Activated T-helper 17 cell treated with anti-CD3 and anti-CD28 coated beads, Interleukin-2, amount 50 U/mL, for 72 hours (primary cell): ENCODE results near the gene LAMTOR3. TPM values are rescaled to one million over a fixed set of nuclear protein-coding genes. Genes with fewer than 3 reads are reported as not detected.

Source experiments
- ATAC-seq: fragments of 150-1000 bp; cut with Tn5 transposase; replicated peaks from 2 replicates; pipeline ENCODE4 v1.10.0; 2021; ENCODE audit warnings: mild to moderate bottlenecking, moderate library complexity
- H3K27ac Mint-ChIP-seq: one replicate; pipeline ENCODE4 v1.8.0; 2022; ENCODE audit warnings: mixed read lengths
- H3K27me3 Mint-ChIP-seq: one replicate; pipeline ENCODE4 v1.8.0; 2022; ENCODE audit warnings: mixed read lengths
- H3K36me3 Mint-ChIP-seq: one replicate; pipeline ENCODE4 v1.8.0; 2022; ENCODE audit warnings: low read depth, mild to moderate bottlenecking, mixed read lengths
- H3K4me1 Mint-ChIP-seq: one replicate; pipeline ENCODE4 v1.8.0; 2022; ENCODE audit warnings: mixed read lengths
- H3K4me3 Mint-ChIP-seq: one replicate; pipeline ENCODE4 v1.8.0; 2022; ENCODE audit warnings: mild to moderate bottlenecking, mixed read lengths
- H3K9me3 Mint-ChIP-seq: one replicate; pipeline ENCODE4 v1.8.0; 2022; ENCODE audit warnings: mixed read lengths
- total RNA-seq, 2 donors: library from RNA; stranded (reverse); gene quantifications; one replicate each; pipeline ENCODE4 v1.2.3, GENCODE V29; 2022

Gene LAMTOR3, protein sequence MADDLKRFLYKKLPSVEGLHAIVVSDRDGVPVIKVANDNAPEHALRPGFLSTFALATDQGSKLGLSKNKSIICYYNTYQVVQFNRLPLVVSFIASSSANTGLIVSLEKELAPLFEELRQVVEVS
- 10 to 100 TPM; 31.6 to 31.9 TPM for total RNA-seq

DNA sequence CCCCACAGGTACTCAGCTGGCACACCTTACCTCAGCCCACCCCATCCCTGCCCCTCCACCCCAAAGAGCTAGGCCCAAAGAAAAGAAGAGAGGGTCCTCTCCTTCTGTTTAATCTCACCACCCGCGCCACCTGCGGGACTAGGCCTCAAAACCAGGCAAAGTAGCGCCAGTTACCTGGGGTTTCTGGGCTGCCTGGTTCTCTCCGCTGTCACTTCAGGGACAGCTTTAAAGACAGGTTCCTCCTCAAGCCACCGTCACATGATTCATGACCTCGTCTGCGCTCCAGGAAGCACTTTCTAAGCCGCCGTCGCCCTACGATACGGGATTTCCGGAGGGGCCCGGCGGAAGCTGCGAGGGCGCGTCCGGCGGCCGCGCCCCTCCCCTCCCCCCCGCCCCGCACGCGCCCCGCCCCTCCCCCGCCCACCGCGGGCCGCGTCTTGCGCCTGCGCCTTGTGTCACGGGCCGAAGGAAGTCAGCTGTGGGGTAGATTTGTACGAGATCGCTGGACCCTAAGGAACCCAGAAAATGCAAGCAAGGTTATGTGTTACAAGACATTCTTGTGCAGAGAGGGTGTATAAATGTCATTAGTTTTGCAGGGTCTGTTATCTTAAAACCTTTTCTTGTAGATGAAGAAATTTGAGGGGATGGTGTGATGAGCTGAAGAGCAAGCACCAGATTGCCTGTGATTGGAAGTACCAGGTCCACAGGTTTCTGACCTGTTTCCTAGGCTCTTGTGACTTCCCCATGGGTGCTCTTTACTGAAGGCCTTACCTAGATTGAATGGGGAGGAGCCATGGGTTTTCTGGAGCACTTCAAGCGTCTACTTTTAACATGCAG is at the start of gene LAMTOR3:
Gene LAMTOR3, minus strand, starts transcription at position 267 of the 837 bp plus-strand sequence. CDS start 464 bp downstream, outside the sequence.
- no peaks in the 10 kb centered on the region for H3K27me3 Mint-ChIP-seq

DNA sequence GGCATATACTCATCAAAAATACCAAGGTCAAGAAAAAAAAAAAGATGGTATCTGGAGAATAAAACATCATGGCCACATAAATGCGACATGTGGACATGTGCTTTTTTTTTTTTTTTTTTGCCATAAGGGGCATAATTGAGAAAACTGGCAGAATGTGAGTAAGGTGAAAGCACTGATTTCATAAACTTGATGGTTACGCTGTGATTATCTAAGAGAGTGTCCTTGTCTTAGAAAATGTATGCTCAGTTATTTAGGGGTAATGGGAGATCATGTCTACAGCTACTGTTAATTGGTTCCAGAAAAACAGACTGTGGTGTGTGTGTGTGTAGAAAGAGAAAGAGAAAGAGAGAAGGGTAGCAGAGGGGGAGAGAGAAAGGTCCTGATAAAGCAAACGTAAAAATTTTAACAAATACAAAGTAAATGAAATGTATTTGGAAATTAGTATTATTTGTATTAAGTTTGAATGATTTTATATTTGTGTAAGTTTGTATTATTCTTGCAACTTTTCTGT is 44.1 kb upstream of the LAMTOR3 start:
- H3K36me3 Mint-ChIP-seq, result peaks cover 69% of the 10 kb centered on the region
- no peak for ATAC-seq
- no peaks in the 10 kb centered on the region for H3K27me3 Mint-ChIP-seq
- H3K4me3 Mint-ChIP-seq, result no peak overlapping the region
- H3K9me3 Mint-ChIP-seq, result no peaks in the 10 kb centered on the region
- no peak overlapping the region for H3K27ac Mint-ChIP-seq
- peaks cover 17% of the 10 kb centered on the region for H3K4me1 Mint-ChIP-seq

More for the DNA sequence above, at the start of gene LAMTOR3:
- H3K4me3 Mint-ChIP-seq, result peak within 1 kb of the TSS; percentile 96
- peak; percentile 100 for ATAC-seq
- H3K27ac Mint-ChIP-seq, result peak within 1 kb of the TSS; percentile 98
- peaks cover 26% of the 10 kb centered on the region for H3K4me1 Mint-ChIP-seq
- no peaks in the 10 kb centered on the region for H3K9me3 Mint-ChIP-seq
- peaks cover 28% of the 10 kb centered on the region for H3K36me3 Mint-ChIP-seq

DNA sequence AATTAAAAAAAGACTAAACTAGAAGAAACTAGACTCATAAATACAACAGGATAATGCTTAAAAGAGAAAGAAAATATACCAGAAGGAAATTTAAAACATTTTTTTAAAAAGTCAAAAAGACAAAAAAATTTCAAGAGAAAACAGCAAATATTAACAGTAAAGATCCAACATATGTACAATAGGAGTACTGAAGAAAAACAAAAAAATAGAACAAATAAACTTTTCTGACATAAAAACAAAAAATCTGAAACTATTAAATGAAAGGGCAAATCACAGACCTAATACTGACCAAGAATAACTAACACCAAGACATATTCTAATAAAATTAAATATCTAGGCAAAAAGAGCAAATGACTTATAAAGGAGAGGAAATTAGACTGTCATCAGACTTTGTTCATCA is 40.7 kb upstream of the LAMTOR3 start:
- H3K27ac Mint-ChIP-seq, result no peak overlapping the region
- H3K4me1 Mint-ChIP-seq, result peaks cover 14% of the 10 kb centered on the region
- peaks cover 71% of the 10 kb centered on the region for H3K36me3 Mint-ChIP-seq
- no peaks in the 10 kb centered on the region for H3K27me3 Mint-ChIP-seq
- H3K9me3 Mint-ChIP-seq, result no peaks in the 10 kb centered on the region
- H3K4me3 Mint-ChIP-seq, result no peak overlapping the region
- no peak for ATAC-seq

DNA sequence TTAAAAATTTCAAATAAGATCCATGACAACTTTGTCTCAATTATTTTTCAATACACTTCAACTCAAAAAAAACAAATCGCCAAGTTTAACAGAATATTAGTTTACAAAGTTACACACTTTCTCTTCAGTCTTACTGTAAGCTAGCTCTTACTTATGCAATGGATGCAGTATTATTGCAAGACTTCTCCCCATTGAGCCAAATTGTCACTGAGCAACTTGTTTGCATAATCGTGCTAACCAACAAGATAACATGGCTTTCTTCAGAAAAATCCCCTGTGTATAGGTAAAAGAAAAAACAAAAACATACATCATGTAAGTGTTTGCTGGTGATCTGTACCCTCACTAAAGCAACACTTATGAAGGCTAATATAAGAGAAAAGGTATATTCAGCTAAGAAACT is 33.3 kb upstream of the LAMTOR3 start:
- H3K4me1 Mint-ChIP-seq, result peaks cover 16% of the 10 kb centered on the region
- H3K9me3 Mint-ChIP-seq, result no peaks in the 10 kb centered on the region
- no peak for ATAC-seq
- no peak overlapping the region for H3K27ac Mint-ChIP-seq
- no peaks in the 10 kb centered on the region for H3K27me3 Mint-ChIP-seq
- H3K4me3 Mint-ChIP-seq, result no peak overlapping the region
- peaks cover 80% of the 10 kb centered on the region for H3K36me3 Mint-ChIP-seq

DNA sequence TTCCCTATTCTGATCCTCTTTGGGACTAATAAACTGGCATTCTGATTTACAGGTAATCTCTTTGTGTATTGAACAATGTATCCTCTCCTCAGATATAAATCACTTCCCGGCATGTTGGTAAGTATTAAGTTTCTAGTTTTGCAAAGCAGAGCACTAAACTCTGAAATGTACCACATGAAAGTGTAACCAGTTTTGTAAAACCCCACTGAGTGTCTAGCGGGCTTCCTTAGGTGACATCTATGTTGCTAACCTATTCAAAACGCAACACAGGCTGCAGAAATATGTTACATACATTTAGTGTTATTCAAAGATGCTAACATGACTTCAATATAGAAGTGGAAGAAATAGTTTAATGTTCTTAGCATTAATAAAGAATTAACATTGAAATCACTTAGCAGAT is 26.9 kb upstream of the LAMTOR3 start:
- Mint-ChIP-seq H3K27ac (peak overlapping the region; percentile 7), H3K27me3 (no peaks in the 10 kb centered on the region), H3K36me3 (peaks cover 75% of the 10 kb centered on the region), H3K4me3 (peak overlapping the region; percentile 1), H3K4me1 (peaks cover 11% of the 10 kb centered on the region), H3K9me3 (no peaks in the 10 kb centered on the region)
- ATAC-seq, result peak; percentile 54

DNA sequence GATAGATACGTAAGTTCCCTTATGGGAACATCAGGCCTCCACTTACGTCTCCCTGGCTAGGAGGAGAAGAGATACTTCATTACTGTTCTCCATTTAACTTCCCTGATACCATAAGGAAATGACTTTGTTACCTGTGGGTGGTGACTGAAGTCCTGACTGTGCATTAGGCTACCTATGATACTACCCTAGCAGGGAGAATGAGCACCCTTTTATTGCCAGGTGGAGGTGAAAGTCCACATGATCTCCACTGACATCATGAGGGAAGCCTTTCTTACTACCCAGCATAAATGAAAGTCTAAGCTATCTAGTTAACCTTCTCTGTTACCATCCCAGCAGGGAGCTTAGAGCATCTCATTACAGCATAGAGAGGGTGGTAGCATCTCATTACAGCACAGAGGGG is 24.4 kb upstream of the LAMTOR3 start:
- ATAC-seq, result no peak
- Mint-ChIP-seq H3K9me3 (no peaks in the 10 kb centered on the region), H3K36me3 (peaks cover 78% of the 10 kb centered on the region), H3K27ac (peak overlapping the region; percentile 28), H3K27me3 (no peaks in the 10 kb centered on the region), H3K4me1 (peaks cover 12% of the 10 kb centered on the region), H3K4me3 (no peak overlapping the region)

DNA sequence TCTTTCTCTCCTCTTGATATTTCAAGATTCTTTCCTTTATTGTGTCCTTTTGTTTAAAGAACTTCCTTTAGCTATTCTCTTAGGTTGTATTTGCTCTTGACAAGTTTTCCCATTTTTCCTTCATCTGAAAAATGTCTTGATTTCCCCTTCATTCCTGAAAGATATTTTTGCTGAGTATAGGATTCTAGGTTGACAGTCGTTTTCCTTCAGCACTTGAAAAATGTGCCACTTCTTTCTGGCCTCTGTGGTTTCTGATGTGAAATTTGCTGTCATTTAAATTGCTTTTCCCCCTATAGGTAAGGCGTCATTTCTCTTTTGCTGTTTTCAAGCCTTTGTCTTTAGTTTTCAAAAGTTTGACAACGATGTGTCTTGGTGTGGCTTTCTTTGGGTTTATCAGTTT is 23.3 kb upstream of the LAMTOR3 start:
- peaks cover 12% of the 10 kb centered on the region for H3K4me1 Mint-ChIP-seq
- no peak overlapping the region for H3K27ac Mint-ChIP-seq
- H3K9me3 Mint-ChIP-seq, result no peaks in the 10 kb centered on the region
- no peak overlapping the region for H3K4me3 Mint-ChIP-seq
- H3K27me3 Mint-ChIP-seq, result no peaks in the 10 kb centered on the region
- ATAC-seq, result no peak
- H3K36me3 Mint-ChIP-seq, result peaks cover 77% of the 10 kb centered on the region

DNA sequence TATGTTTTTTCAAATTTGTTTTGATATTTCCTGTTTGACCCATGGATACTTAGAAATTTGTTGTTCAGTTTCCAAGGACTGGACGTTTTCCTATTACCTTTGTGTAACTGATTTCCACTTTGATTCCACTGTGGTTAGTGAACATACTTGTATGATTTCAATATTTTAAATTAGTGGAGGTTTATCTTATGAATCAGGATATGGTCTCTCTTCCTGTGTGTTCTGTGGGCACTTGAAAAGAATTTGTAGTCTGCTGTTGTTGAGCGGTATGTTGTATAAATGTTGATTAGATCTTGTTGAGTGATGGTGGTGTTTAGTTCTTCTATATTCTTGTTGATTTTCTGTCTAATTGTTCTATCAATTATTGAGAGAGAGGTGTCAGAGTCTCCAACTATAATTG is 21.2 kb upstream of the LAMTOR3 start:
- peaks cover 5% of the 10 kb centered on the region for H3K4me1 Mint-ChIP-seq
- no peaks in the 10 kb centered on the region for H3K27me3 Mint-ChIP-seq
- H3K4me3 Mint-ChIP-seq, result no peak overlapping the region
- no peaks in the 10 kb centered on the region for H3K9me3 Mint-ChIP-seq
- no peak for ATAC-seq
- H3K27ac Mint-ChIP-seq, result no peak overlapping the region
- H3K36me3 Mint-ChIP-seq, result peaks cover 81% of the 10 kb centered on the region

DNA sequence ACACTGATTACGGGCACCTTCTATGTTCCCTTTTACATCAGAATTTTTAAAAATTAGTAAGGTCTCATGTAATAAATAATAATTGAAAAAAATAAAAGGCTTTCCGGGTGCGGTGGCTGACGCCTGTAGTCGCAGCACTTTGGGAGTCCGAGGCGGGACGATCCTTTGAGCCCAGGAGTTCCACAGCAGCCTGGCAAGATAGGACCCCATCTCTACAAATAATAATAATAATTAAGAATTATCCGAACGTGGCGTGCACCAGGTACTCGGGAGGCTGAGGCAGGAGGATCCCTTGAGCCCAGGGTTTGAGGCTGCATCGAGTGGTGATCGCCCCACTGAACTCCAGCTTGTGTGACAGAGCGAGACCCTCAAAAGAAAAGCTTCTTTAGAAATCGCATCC is 771 bp upstream of the LAMTOR3 start:
- Mint-ChIP-seq H3K4me3 (peak overlapping the region; percentile 96), H3K27me3 (no peaks in the 10 kb centered on the region), H3K9me3 (no peaks in the 10 kb centered on the region), H3K27ac (peak overlapping the region; percentile 98), H3K36me3 (peaks cover 29% of the 10 kb centered on the region), H3K4me1 (peaks cover 26% of the 10 kb centered on the region)
- no peak for ATAC-seq

DNA sequence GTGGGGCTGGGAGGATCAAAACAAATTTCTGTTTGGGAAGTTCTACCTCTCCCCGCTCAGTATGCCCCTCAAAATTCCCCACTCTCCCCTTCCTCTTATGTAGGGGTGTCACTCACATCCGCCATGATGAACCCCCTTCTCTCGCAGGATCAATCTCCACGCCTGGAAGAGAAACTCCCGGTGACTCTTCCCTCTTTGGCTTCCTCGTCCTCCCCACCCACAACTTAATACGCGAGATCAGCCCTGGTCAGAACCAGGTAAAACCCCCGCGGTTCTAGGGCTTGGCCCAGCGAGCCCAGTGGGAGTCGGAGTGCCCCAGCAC is 427 bp downstream of the LAMTOR3 start:
- Mint-ChIP-seq H3K27ac (peak overlapping the region; percentile 98), H3K27me3 (no peaks in the 10 kb centered on the region), H3K4me3 (peak overlapping the region; percentile 96), H3K36me3 (peaks cover 31% of the 10 kb centered on the region), H3K4me1 (peaks cover 26% of the 10 kb centered on the region), H3K9me3 (no peaks in the 10 kb centered on the region)
- ATAC-seq, result no peak

DNA sequence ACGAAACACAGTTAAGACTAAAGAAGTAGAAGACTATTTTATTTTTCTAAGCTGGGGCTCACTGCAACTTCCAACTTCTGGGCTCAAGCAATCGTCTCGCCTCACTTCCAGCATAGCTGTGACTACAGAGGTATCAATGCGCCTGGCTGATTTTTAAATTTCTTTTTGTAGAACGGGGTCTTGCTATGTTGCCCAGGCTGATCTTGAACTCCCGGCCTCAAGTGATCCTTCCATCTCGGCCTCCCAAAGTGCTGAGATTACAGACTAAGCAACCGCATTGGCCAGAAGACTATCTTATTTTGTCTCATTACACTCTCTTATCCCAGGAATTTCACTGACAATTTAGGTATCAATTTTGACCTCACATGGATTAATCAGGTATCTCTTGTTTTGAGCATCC is 1.2 kb downstream of the LAMTOR3 start:
- Mint-ChIP-seq H3K36me3 (peaks cover 36% of the 10 kb centered on the region), H3K4me3 (peak overlapping the region; percentile 96), H3K4me1 (peaks cover 26% of the 10 kb centered on the region), H3K27ac (peak overlapping the region; percentile 98), H3K27me3 (no peaks in the 10 kb centered on the region), H3K9me3 (no peaks in the 10 kb centered on the region)
- no peak for ATAC-seq

DNA sequence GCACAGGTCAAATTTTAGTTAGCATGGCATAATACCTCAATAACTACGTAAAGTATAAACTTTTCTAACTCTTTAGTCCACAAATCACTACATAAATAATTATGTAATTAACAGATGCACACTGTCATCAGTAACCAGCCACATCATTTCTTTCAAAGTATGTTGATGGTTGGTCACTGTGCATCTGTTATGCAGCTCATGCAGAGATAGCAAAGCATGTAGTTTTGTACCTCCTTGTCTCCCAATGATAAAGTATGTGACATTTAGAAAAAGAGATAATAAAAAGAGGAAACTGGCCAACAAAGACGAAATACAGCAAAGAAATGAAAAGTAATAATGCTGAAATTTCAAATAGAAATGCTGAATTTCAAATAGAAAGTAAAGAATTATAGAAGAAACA is 2.9 kb downstream of the LAMTOR3 start:
- H3K4me1 Mint-ChIP-seq, result peaks cover 26% of the 10 kb centered on the region
- no peaks in the 10 kb centered on the region for H3K27me3 Mint-ChIP-seq
- H3K27ac Mint-ChIP-seq, result no peak overlapping the region
- H3K36me3 Mint-ChIP-seq, result peaks cover 51% of the 10 kb centered on the region
- no peaks in the 10 kb centered on the region for H3K9me3 Mint-ChIP-seq
- H3K4me3 Mint-ChIP-seq, result peak overlapping the region; percentile 34
- no peak for ATAC-seq

DNA sequence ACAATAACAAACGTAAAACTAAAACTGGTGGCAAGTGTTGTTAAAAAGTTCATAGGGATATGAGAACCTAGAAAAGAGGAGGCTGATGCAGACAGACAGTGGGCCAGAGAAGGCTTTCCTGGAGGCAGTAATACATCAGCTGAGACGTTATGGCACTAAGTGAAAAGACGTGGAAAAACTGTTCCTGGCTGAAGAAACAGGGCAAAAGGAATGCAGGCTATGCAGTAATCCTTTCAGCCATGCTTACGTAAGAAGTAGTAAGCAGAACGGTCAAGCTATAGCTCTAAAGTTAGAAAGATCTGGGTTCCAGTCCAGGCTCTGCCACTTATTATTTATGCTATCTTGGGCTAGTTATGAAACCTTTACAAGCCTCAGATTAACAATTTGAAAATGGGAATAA is 6.4 kb downstream of the LAMTOR3 start:
- peaks cover 78% of the 10 kb centered on the region for H3K36me3 Mint-ChIP-seq
- no peak for ATAC-seq
- no peak overlapping the region for H3K4me3 Mint-ChIP-seq
- H3K4me1 Mint-ChIP-seq, result peaks cover 15% of the 10 kb centered on the region
- no peaks in the 10 kb centered on the region for H3K27me3 Mint-ChIP-seq
- no peaks in the 10 kb centered on the region for H3K9me3 Mint-ChIP-seq
- H3K27ac Mint-ChIP-seq, result no peak overlapping the region

DNA sequence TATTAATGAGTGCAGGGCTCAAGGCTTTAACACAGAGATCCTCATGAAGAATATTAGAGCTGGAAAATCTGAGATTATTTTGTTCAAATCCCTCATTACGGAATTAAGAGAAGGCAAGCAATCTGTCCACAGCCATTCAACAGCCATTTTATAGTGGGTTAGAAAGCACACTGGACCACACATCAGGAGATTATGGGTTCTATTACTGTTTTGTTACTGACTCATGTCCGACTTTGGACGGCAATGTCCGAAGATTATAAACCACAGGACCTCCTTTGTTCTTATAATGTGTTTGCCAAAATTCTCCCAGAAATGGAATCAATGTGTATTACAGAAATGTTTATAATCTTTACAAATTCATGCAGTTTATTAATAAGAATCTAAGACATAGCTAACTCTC is 8.1 kb downstream of the LAMTOR3 start:
- Mint-ChIP-seq H3K27me3 (no peaks in the 10 kb centered on the region), H3K4me1 (peaks cover 5% of the 10 kb centered on the region), H3K36me3 (peaks cover 79% of the 10 kb centered on the region), H3K4me3 (no peak overlapping the region), H3K27ac (no peak overlapping the region), H3K9me3 (no peaks in the 10 kb centered on the region)
- no peak for ATAC-seq

DNA sequence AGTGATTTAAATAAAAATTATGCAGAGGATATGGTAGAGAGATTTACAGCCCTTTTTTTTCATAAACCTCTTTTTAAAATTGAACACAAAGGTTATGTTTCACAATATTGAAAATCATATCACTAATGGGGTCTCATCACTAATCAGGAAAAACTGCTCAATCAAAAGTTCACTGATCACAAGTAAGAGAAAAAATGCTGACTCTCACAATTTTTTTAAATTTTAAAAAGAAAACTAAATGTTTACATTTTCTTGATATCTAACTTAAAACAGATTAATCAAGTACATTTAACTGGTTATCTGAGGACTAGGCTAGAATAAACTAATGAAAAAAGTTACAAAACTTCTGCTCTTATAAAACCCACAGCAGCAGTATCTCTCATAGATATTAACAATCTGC is 8.5 kb downstream of the LAMTOR3 start:
- H3K4me3 Mint-ChIP-seq, result no peak overlapping the region

More for the DNA sequence above, 8.5 kb downstream of the LAMTOR3 start:
- H3K9me3 Mint-ChIP-seq, result no peaks in the 10 kb centered on the region
- no peak for ATAC-seq
- peaks cover 79% of the 10 kb centered on the region for H3K36me3 Mint-ChIP-seq
- peaks cover under 1% of the 10 kb centered on the region for H3K4me1 Mint-ChIP-seq
- H3K27me3 Mint-ChIP-seq, result no peaks in the 10 kb centered on the region
- no peak overlapping the region for H3K27ac Mint-ChIP-seq
